Cerebellar nuclear complex (tissue), 1 donor: ENCODE measurements around the gene CDX1.
A peak's percentile ranks its signal among the peaks of the same experiment; 100 is the strongest.

Source experiments
- DNase-seq, 2 experiments: peaks; one replicate each; lab custom pipeline; 2025; lab: John Stamatoyannopoulos, UW

The CDX1 gene

GRCh38 chr5:150146862-150147601, 19.5 kb upstream of the CDX1 start:
- DNase-seq, result no peak

GRCh38 chr5:150147670-150148069, 18.9 kb upstream of the CDX1 start:
- DNase-seq, result no peak

DNA sequence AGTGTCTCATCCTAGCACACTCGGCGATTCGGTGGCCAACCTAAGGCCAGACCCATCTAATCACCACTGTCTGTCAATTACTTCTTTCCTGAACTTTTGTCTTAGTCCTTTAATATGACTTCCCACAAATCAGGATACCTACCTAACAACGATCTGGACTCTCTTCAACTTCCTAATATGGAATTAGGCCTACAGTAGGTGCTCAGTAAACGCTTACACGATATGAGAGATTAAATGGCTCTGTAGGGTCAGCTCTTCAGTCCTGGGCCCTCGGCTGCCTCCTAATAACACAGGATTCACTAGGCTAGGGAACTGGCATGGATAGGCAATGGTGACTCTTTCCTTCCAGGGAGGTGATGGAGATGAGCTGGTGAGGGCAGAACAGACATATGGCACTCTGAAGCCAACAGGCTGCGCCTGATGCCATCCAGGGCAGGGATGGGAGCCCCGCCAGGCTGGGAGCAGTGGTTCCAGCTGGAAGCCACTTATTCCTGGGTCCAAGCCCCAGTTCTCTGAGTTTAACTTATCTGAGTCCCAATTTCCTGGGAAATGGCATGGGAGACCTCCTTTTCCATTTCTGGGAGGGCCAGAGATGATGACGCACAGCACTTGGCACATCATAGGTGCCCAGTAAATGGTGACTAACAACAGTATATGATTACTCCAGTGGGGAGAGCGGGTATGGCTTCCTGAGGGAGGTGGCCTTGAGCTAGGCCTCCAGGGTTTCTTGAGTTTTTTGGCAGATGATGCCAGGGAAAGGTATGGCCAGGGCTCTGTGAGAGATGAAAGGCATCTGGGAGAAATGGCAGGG, 18.3 kb upstream of the CDX1 start:
- peak in 1 of 2 experiments; percentile 25 for DNase-seq

DNA sequence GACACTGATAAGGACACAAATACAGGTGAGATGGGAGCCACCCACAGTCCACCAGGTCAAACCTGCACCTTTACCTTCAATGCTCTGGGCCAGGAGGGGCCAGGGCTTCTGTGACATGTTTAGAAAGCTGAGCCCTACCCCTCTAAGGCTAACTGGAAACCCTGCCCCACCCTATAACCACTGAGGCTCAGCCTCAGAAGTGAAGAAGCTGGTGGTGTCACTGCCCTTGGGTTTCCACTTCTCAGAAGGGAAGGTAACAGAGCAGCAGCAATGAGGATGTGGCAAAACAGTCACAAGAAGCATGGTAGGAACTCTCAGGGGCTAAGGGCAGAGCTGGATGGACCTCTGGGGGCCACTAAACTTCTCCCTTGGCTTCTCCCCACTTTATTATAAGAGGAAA, 17.0 kb upstream of the CDX1 start:
- DNase-seq, result no peak

- DNase-seq, result no peak
Measured at GRCh38 chr5:150152636-150153462, 13.7 kb upstream of the CDX1 start.

DNA sequence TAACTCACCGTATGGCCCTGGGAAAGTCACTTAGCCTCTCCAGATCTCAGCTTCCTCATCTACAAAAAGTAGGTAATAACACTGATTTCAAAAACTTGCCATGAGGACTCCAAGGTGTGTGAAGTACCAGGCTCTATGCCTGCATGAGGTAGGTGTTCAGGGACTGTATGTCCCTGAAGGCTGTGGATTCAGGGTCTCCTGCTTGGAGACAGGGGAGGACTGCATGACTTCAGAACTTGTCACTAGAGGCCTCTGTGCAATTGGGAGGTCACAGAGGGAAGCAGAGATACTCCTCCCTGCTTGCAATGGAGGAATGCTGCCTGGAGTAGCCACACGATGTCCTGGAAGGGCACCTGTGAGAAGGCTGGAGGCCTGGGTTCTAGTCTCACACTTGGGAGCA, 13.1 kb upstream of the CDX1 start:
- DNase-seq, result no peak

- no peak for DNase-seq
Measured at GRCh38 chr5:150153957-150154617, 12.5 kb upstream of the CDX1 start.

DNA sequence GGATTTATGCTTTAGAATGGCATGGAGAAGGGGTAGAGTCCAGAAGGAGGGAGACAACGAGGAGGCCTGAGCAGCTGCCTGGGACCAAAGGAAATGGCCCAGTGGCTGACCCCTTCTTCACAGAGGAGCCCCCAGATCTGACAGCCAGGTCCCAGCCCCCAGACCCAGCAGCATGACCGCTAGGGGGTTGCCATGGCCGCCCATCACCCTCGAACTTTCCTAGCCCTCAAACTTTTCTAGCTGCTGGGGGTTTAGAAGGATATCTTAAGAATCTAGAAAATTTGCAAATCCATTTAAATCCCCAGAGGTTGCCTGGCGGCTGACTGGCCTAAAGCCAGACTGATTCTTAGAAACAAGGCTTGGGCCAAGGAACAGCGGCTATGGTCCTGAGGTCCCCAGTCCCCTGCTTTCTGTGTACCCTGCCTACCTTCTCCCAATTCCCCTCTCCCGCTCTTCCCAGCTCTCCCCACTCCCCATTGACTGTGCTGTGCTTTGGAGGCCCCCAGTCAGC, 11.9 kb upstream of the CDX1 start:
- no peak for DNase-seq

DNA sequence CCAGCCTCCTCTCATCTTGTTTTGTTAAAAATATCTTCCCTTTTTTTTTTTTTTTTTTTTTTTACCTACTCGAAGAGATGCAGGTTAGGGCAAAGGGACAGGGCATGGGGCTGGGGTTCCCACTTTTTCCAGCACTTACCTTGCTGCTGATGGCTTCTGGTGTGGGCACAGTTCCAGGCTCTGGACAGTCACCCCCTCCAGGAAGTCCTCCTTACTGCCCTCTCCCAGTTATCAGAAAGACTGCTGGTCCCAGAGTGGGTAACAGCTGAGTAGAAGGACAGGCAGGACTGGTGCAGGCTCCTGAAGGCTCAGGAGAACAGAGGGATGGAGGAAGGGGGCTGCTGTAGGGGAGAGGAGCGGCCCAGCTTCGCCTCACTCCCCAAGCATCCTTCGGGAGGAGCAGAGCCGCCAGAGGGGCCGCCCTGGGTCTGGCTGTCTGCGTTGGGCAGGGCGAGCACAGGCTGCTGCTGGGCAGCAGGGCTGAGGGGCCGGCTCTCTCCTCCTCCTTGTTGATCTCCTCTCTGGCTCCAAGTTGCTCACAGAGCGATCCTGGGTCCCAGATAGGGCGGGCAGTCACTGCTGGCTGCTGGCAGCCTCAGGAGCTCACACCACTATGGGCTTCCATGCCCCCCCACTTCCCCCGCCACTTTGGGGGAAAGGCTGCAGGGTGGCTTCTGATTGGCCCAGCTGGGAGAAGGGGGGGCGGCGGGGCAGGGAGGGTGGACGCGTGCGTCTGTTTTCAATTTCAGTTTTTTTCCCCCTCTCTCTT, 11.1 kb upstream of the CDX1 start, which contains the start of gene PDGFRB:
TSS of gene PDGFRB (minus strand) at position 588 of the 769 bp plus-strand sequence. CDS start 18,798 bp downstream, outside the sequence.
- DNase-seq, result no peak

DNA sequence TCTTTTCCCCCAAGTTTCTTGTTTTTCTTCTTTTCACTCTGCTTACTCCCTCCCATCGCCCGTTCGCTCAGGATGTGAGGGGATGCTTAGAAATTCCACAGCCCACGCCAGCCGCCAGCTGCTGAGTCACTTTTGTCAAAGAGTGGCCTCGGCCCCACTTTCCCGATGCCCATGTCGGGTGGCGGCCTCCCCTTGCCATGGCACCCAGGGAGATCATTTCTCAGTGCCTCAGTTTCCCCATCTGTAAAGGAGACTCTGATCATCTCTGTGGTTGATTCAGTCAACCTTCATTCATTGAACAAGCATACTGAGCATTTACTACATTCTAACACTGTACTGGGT, 10.6 kb upstream of the CDX1 start:
- DNase-seq, result no peak

DNA sequence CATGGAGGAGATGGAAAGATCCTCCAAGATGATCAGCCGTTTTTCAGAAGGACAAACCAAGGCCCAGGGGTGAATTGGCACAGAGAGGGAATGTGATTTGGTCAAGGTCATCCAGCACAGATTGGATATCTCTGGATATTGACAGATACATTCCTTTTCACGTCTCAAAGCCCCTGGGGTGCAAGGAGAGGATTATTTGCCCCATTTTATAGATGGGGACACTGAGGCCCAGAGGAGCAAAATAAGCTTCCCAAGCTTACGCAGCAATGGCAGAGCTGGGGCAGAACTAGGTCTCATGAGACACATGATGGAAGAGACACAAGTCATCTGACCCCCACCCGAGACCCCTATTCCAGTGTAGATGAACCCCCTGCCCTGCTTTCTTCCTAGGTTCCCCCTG, 10.0 kb upstream of the CDX1 start:
- DNase-seq, result no peak

DNA sequence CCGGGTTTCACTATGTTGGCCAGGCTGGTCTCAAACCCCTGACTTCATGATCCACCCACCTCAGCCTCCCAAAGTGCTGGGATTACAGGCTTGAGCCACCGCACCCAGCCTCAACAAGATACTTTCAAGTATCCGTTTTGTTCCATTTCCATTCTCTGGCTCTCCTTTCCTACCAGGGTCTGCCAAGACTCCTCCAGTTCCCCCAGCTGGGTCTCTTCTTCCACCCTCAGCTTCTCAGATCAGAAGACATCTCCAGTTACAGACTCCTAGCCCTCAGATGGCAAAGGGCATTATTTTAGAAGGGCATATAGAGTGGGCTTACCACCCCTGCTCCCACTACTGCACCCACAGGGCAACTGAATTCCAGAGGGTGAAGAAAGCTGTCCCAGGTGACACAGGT, 9.4 kb upstream of the CDX1 start:
- DNase-seq, result no peak

GRCh38 chr5:150158170-150158949, 8.2 kb upstream of the CDX1 start:
- DNase-seq, result no peak

DNA sequence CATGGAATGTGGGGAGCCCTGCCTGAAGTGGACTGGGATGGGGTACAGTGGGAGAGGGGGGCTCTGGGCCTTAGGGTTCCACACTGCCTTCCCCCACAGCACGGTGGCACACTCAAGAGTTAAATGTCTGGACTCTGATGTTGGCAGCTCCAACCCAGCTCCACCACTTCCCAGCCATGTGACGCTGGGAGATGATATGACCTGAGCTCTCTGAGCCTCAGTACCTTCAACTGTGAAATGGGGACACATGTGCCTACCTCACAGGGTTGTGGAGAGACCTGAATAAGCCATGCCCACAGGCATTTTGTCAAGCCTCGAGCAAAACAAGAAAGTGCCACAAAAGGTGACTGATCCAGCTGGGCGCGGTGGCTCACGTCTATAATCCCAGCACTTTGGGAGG, 7.5 kb upstream of the CDX1 start:
- no peak for DNase-seq

- DNase-seq, result no peak
Measured at GRCh38 chr5:150159741-150160179, 6.8 kb upstream of the CDX1 start.

- DNase-seq, result no peak
Measured at GRCh38 chr5:150160448-150161081, 6.0 kb upstream of the CDX1 start.

GRCh38 chr5:150161242-150162141, 5.1 kb upstream of the CDX1 start:
- peak; percentile 19 to 40 for DNase-seq

DNA sequence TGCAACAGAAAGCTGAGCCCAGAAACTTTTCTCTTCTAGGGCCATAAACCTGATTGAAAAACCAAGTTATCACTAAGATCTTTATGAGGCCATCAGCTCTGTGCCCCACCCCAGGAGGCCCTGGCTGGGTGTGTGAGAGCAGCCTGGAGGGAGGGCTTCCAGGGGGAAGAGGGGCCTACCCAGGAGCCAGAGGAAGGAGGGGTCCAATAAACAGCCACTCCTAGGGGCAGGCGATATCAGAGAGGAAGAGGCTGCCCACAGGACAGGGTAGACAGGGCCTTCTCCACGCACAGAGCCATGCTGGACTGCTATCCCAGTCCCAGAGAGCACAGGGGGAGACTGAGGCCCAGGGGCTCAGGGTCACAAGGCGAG, 4.5 kb upstream of the CDX1 start:
- DNase-seq, result no peak

DNA sequence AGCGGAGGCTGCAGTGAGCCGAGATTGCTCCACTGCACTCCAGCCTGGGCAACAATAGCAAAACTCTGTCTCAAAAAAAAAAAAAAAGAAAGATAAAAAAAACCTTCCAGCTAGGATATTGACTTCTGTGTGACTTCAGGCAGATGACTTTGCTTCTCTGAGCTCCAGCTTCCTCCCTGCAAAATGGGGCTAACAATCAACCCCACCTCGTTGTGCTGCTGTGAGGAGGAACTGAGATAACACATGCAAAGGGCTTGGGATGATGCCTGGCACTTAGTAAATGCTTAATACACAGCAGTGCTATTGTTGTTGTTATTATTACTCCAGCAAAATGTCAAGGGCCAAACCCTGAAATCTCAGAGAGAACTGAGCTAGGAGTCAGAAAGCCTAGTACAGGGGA, 3.5 kb upstream of the CDX1 start:
- DNase-seq, result no peak
